GM23338 (cell line): ENCODE measurements around the gene PKHD1. TPM values are rescaled to one million over a fixed set of nuclear protein-coding genes. Genes with fewer than 3 reads are reported as not detected.

ENCODE experiments used
- ATAC-seq: fragments of 200-7000 bp; cut with Tn5 transposase; 3 replicates; pipeline ENCODE4 v1.9.1; 2020
- DNase-seq: peaks from one replicate; pipeline ENCODE4 v3.0.0-alpha.2; 2015; ENCODE audit warnings: low spot score
- H2AFZ ChIP-seq: fragments of 200-600 bp; sonication (generic); 2 replicates; pipeline ENCODE4 v1.8.0; 2016; ENCODE audit warnings: antibody characterized with exemption, mild to moderate bottlenecking, moderate library complexity
- H3F3A ChIP-seq: fragments of 200-600 bp; sonication (generic); replicated peaks from 2 replicates; pipeline ENCODE4 v1.8.0; 2017; ENCODE audit warnings: antibody characterized with exemption, mixed run types, low read depth
- H3K27ac ChIP-seq: fragments of 200-600 bp; sonication (generic); 2 replicates; pipeline ENCODE4 v1.6.1; 2016; ENCODE audit warnings: low read depth
- H3K27me3 ChIP-seq: fragments of 200-600 bp; sonication (generic); 2 replicates; pipeline ENCODE4 v1.8.0; 2016; ENCODE audit warnings: mild to moderate bottlenecking, mixed run types, moderate library complexity; ENCODE audit not compliant: insufficient read depth
- H3K36me3 ChIP-seq: fragments of 200-600 bp; sonication (generic); 2 replicates; pipeline ENCODE4 v1.8.0; 2016; ENCODE audit warnings: mild to moderate bottlenecking; ENCODE audit not compliant: insufficient read depth
- H3K4me1 ChIP-seq: fragments of 200-600 bp; sonication (generic); 2 replicates; pipeline ENCODE4 v1.8.0; 2016; ENCODE audit warnings: mild to moderate bottlenecking, moderate library complexity; ENCODE audit not compliant: insufficient read depth
- H3K4me2 ChIP-seq: fragments of 200-600 bp; sonication (generic); 2 replicates; pipeline ENCODE4 v1.7.1; 2017; ENCODE audit warnings: mixed run types
- H3K4me3 ChIP-seq: fragments of 200-600 bp; sonication (generic); 2 replicates; pipeline ENCODE4 v1.6.1; 2016; ENCODE audit warnings: mixed run types
- H3K79me2 ChIP-seq: fragments of 200-600 bp; sonication (generic); replicated peaks from 2 replicates; pipeline ENCODE4 v1.8.0; 2017; ENCODE audit warnings: mild to moderate bottlenecking; ENCODE audit not compliant: insufficient read depth
- H3K9me2 ChIP-seq: fragments of 200-600 bp; sonication (generic); 2 replicates; pipeline ENCODE4 v1.8.0; 2017; ENCODE audit not compliant: insufficient read depth
- H4K20me1 ChIP-seq: fragments of 200-600 bp; sonication (generic); replicated peaks from 2 replicates; pipeline ENCODE4 v1.8.0; 2017; ENCODE audit warnings: mild to moderate bottlenecking; ENCODE audit not compliant: insufficient read depth
- H3K27ac Mint-ChIP-seq: 2 replicates; pipeline ENCODE4 v1.8.0; 2020; ENCODE audit warnings: inconsistent platforms, mild to moderate bottlenecking, moderate library complexity, mixed read lengths
- H3K27me3 Mint-ChIP-seq: 3 replicates; pipeline ENCODE4 v1.8.0; 2022; ENCODE audit warnings: low read depth, mild to moderate bottlenecking, moderate library complexity, mixed read lengths, inconsistent platforms; ENCODE audit not compliant: insufficient read depth, poor library complexity
- H3K36me3 Mint-ChIP-seq: 3 replicates; pipeline ENCODE4 v1.8.0; 2021; ENCODE audit warnings: low read depth, mild to moderate bottlenecking, inconsistent platforms, moderate library complexity, mixed read lengths
- H3K4me1 Mint-ChIP-seq: 3 replicates; pipeline ENCODE4 v1.8.0; 2020; ENCODE audit warnings: mild to moderate bottlenecking, inconsistent platforms, mixed read lengths
- H3K4me3 Mint-ChIP-seq: 3 replicates; pipeline ENCODE4 v1.8.0; 2021; ENCODE audit warnings: moderate library complexity, mild to moderate bottlenecking, inconsistent platforms, mixed read lengths
- H3K9me3 Mint-ChIP-seq: 3 replicates; pipeline ENCODE4 v1.8.0; 2020; ENCODE audit warnings: moderate library complexity, mild to moderate bottlenecking, inconsistent platforms, mixed read lengths
- CTCF ChIP-seq, 2 experiments: fragments of 200-600 bp in 1 of 2; sonication (generic) in 1 of 2; conservative IDR thresholded peaks; 2 replicates each; pipeline versions ENCODE4 v1.5.1 to v1.6.1; 2016 to 2017; ENCODE audit warnings: antibody characterized with exemption in 2 of 2, low read depth in 2 of 2, mild to moderate bottlenecking in 2 of 2, moderate library complexity in 1 of 2
- ETS1 ChIP-seq: IDR thresholded peaks from 2 replicates; pipeline ENCODE4 v1.6.1; 2016; ENCODE audit warnings: antibody characterized with exemption
- JUNB ChIP-seq: IDR thresholded peaks from one replicate; pipeline ENCODE4 v1.6.1; 2016; ENCODE audit warnings: antibody characterized with exemption; ENCODE audit not compliant: unreplicated experiment
- NANOG ChIP-seq: IDR thresholded peaks from 2 replicates; pipeline ENCODE4 v1.6.1; 2016; ENCODE audit warnings: antibody characterized with exemption, borderline replicate concordance
- POLR2AphosphoS5 ChIP-seq: IDR thresholded peaks from 2 replicates; pipeline ENCODE4 v1.6.1; 2016; ENCODE audit warnings: antibody characterized with exemption, low read depth
- STAT1 ChIP-seq: IDR thresholded peaks from one replicate; pipeline ENCODE4 v1.6.1; 2016; ENCODE audit warnings: antibody characterized with exemption; ENCODE audit not compliant: unreplicated experiment
- ZNF114 ChIP-seq: fragments of 250-450 bp; sonication (Bioruptor Pico); IDR thresholded peaks from 2 replicates; pipeline ENCODE4 v1.5.0; 2020; ENCODE audit warnings: mild to moderate bottlenecking, moderate library complexity
- ZNF331 ChIP-seq: fragments of 250-450 bp; sonication (Bioruptor Pico); IDR thresholded peaks from 2 replicates; pipeline ENCODE4 v1.5.0; 2020; ENCODE audit warnings: low read depth, mild to moderate bottlenecking, moderate library complexity
- ZNF462 ChIP-seq: fragments of 250-450 bp; sonication (Bioruptor Pico); IDR thresholded peaks from 2 replicates; pipeline ENCODE4 v1.5.0; 2020; ENCODE audit warnings: mild to moderate bottlenecking, moderate library complexity
- polyA plus RNA-seq: library from polyadenylated mRNA; unstranded; fragments of >200 nt; fragmentation: Nextera tagmentation; extraction: Ambion mirVana; gene quantifications from 2 replicates; pipeline ENCODE4 v1.2.1, GENCODE V29; 2016
- total RNA-seq: library from RNA; depleted of rRNA; stranded (reverse); fragments of >200 nt; shearing (Covaris generic); gene quantifications from 2 replicates; pipeline ENCODE4 v1.2.3, GENCODE V29; 2014

Gene PKHD1
- total and polyA plus RNA-seq, 2 experiments from 2014 or later = 0.03 to 0.07 TPM

GRCh38 chr6:51569594-51569993 is 517.8 kb downstream of the PKHD1 start:
- H3K4me1 Mint-ChIP-seq = peaks cover 5% of the 10 kb centered on the region; the same call in 2 of the 3 replicates
- Histone ChIP-seq H3K27ac (no peak overlapping the region), H2AFZ (no peak overlapping the region; the same call in 1 of the 2 replicates), H3K27me3 (no peaks in the 10 kb centered on the region), H4K20me1 (no peaks in the 10 kb centered on the region), H3K9me2 (no peaks in the 10 kb centered on the region), H3K4me1 (no peaks in the 10 kb centered on the region), H3K4me3 (no peak overlapping the region), H3K79me2 (no peaks in the 10 kb centered on the region), H3F3A (no peaks in the 10 kb centered on the region), H3K36me3 (no peaks in the 10 kb centered on the region), H3K4me2 (no peak overlapping the region)
- no peak overlapping the region for H3K27ac Mint-ChIP-seq
- peaks cover 2% of the 10 kb centered on the region for H3K27me3 Mint-ChIP-seq
- TF ChIP-seq CTCF (conservative IDR thresholded peaks at IDR 0.05; ENCODE audit: low read depth in 2 of 2) = peak; percentile 41 to 56
- TF ChIP-seq JUNB = no peak
- H3K36me3 Mint-ChIP-seq = no peaks in the 10 kb centered on the region
- H3K9me3 Mint-ChIP-seq = no peaks in the 10 kb centered on the region; the same call in 2 of the 3 replicates
- peak; percentile 93 for ATAC-seq
- no peak overlapping the region for H3K4me3 Mint-ChIP-seq
- DNase-seq = peak; percentile 45

GRCh38 chr6:51568771-51569170 is 518.6 kb downstream of the PKHD1 start:
- ATAC-seq (no peak), DNase-seq (no peak)
- Histone ChIP-seq H3K4me3 (no peak overlapping the region), H3K36me3 (no peaks in the 10 kb centered on the region), H4K20me1 (no peaks in the 10 kb centered on the region), H3K27ac (no peak overlapping the region), H2AFZ (no peak overlapping the region), H3K79me2 (no peaks in the 10 kb centered on the region), H3K27me3 (no peaks in the 10 kb centered on the region), H3K4me1 (no peaks in the 10 kb centered on the region), H3K9me2 (no peaks in the 10 kb centered on the region), H3K4me2 (no peak overlapping the region), H3F3A (no peaks in the 10 kb centered on the region)
- H3K4me3 Mint-ChIP-seq = no peak overlapping the region
- H3K4me1 Mint-ChIP-seq = peaks cover 5% of the 10 kb centered on the region; the same call in 2 of the 3 replicates
- H3K9me3 Mint-ChIP-seq = no peaks in the 10 kb centered on the region
- peaks cover 2% of the 10 kb centered on the region for H3K27me3 Mint-ChIP-seq
- H3K27ac Mint-ChIP-seq = no peak overlapping the region
- H3K36me3 Mint-ChIP-seq = no peaks in the 10 kb centered on the region
- TF ChIP-seq ETS1 = no peak
- no peak for TF ChIP-seq NANOG
- TF ChIP-seq ZNF462 (CRISPR knock-in tag) = no peak
- TF ChIP-seq CTCF (conservative IDR thresholded peaks at IDR 0.05; ENCODE audit: low read depth in 2 of 2) = no peak
- TF ChIP-seq STAT1 = no peak
- TF ChIP-seq POLR2AphosphoS5 = no peak
- TF ChIP-seq ZNF114 (CRISPR knock-in tag) = no peak
- TF ChIP-seq ZNF331 (CRISPR knock-in tag) = no peak
- TF ChIP-seq JUNB = no peak
